GOT3 (cell line): ENCODE data around the gene NFIX.
"Not testable (repeated sequence)": the region's sequence is repeated elsewhere in the genome, so short reads cannot be mapped to it uniquely, and the experiment has no call there.

ENCODE experiments used
- DNase-seq: peaks from one replicate; lab custom pipeline; 2025; ENCODE audit warnings: mixed read lengths; lab: John Stamatoyannopoulos, UW

The NFIX gene

DNA sequence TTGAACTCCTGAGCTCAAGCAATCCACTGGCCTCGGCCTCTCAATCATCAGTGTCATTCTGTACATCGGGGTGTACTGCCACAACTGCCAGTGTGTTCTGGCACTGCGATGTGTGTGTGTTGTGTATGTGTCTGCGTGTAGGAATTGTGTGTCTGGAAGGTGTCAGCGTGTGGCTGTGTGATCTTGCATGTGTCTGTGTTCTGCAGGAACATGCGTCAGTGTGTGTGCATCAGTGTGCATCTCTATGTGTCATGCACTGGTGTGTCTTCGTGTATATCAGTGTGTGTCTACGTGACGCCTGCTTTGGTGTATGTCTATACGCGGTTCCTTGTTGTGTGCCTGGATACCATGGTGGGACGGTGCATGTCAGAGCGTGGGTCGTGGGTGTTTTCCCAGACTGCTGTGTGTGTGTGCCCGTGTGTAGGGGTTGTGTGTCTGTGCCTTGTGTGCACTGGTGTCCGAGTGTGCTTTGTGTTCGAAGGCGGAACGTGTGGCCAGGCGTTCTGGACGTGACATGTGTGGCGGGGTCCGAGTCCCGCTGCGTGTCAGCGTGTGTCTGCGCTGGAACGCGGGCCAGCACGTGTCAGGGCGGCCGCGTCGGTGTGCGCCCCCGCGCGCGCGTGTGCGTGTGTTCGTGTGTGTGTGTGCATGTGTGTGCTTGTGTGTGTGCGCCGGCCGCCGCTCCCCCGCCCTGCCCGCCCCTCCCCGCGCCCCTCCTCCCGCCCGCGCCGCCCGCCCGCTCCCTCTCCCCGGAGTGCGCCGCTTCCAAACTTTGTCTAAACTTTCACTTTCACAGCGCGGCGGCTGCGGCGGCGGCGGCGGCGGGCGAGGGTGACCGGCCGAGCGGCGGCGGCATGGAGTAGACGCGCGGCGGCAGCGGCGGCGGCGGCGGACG is at the start of gene NFIX:
NFIX (plus strand) TSS at position 775 of the 895 bp plus-strand sequence. CDS start 363 bp downstream, outside the sequence.
- peak; percentile 35 for DNase-seq

DNA sequence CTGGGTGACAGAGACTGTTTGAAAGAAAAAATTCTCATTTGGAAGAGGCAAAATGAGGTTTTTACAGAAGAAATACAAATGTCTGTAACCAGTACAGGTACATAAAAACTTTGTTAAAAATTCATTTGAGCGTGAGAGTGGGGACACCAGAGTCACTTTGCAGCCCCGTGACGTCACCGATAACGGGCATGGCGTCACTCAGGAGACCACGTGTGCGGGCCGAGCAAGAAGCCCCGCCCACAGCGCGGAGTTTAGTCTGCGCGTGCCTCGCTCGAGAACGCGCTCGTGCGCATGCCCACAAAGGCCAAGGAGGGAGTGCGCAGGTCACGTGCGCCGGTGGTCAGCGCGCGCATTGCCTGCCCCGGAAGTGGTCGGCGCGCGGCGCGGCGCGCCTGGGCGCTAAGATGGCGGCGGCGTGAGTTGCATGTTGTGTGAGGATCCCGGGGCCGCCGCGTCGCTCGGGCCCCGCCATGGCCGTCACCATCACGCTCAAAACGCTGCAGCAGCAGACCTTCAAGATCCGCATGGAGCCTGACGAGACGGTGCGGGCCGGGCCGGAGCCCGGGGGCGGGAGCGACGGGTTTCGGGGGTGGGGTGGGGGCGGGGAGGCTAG is 49.7 kb upstream of the NFIX start, which contains the start of gene RAD23A:
RAD23A (plus strand) TSS at position 384 of the 613 bp plus-strand sequence; CDS start at position 471, 87 bp downstream.
- peak; percentile 91 for DNase-seq

DNA sequence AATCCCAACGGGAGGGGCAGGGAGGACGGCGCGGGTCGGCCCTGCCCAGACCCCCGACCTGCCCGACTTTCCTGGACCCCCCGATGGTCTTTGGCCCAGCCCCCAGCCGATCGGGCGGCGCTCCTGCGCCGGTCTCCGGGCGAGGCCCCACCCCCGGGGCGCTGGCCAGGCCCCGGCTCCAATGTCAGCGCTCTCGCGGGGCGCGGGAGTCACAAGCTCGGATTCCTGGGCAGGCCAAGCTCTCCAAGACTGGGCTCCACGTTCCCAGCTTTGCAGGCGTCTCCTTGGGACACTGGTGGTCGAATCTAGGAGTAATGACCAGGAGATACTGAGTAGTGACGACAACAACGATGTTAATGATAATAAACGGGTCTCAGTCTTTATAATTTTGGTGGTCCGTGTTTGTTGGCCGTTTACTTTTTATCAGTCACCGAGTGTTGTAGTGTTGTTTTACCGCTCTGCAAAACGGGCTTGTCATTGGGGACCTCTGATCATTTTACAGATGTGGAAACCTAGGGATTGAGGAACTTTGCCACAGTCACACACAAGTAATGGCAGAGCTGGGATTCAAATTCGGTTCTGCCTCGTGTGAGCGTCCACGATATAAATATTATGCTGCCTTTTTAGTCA is 49.1 kb upstream of the NFIX start:
- DNase-seq = peak; percentile 44

DNA sequence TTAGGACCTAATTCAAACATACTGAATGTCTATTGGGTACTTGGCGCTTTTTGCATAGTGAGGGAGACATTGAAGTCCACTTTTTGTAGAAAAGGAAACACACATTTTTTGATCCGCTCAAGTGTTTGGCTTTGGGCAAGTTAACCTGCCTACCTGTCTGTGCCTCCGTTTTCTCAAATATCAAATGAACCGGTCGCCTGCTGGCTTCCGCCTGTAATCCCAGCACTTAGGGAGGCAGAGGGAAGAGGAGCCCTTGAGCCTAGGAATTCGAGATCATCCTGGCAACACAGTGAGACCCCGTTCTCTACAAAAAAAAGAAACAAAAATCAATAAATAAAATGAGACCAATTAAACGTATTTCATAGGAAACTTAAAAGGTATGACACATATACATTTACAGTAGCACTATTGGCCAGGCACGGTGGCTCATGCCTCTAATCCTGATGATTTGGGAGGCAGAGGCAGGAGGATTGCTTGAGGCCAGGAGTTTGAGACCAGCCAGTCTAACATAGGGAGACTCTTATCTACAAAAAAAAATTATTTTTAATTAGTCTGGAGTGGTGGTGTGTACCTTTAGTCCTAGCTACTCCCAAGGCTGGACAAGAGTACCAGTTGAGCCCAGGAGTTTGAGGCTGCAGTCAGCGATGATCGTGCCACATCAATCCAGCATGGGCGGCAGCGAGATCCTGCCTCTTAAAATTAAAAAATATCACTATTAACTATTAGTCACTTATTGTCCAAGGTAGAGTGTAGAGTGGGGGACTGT is 48.4 kb upstream of the NFIX start:
- DNase-seq = no peak

DNA sequence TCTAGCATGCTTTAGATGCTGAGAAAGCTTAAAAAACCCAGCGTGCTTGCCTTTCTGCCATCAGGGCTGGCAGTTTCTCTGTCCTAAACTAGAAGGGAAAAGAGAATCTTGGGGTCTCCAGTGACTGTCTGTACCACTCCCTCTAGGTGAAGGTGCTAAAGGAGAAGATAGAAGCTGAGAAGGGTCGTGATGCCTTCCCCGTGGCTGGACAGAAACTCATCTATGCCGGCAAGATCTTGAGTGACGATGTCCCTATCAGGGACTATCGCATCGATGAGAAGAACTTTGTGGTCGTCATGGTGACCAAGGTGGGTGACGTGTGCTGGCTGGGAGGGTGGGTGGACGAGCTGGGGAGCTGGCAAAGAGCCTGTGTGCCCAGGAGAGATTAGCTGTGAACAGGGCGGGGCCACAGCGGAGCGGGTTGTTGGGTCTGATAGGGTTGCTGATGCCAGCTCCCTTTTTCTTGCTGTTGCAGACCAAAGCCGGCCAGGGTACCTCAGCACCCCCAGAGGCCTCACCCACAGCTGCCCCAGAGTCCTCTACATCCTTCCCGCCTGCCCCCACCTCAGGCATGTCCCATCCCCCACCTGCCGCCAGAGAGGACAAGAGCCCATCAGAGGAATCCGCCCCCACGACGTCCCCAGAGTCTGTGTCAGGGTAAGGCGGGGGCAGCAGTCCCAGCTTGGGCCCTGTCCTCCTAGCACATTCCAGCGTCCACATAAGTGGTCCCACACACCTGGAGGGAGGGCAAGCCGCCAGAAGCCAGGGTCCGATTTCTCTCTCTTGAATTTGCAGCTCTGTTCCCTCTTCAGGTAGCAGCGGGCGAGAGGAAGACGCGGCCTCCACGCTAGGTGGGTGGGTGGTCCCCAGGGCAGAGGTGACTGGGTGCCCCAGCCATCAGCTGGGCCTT is 47.3 kb upstream of the NFIX start:
- no peak for DNase-seq

DNA sequence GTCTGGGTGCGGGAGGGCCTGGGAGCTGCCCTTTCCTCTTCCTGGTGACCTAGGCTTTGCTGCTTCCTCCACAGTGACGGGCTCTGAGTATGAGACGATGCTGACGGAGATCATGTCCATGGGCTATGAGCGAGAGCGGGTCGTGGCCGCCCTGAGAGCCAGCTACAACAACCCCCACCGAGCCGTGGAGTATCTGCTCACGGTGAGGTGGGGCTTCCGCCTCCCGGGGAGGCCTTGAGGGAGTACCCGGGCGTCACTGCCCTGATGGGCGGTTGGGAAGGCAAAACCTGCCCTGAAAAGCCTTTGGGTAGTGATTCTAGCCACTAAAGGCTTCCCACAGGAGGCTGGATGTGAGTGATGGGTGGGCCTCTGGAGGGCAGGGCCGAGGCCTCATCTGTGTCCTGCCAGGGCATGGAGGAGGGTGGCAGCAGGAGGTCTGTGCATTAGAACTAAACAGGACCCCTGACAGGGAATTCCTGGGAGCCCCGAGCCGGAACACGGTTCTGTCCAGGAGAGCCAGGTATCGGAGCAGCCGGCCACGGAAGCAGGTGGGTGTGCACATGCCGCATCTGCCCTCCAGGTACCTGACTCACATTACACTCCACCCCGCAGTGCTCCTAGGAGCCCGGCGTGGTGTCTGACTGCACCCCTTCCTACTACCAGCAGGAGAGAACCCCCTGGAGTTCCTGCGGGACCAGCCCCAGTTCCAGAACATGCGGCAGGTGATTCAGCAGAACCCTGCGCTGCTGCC is 46.5 kb upstream of the NFIX start:
- no peak for DNase-seq

DNA sequence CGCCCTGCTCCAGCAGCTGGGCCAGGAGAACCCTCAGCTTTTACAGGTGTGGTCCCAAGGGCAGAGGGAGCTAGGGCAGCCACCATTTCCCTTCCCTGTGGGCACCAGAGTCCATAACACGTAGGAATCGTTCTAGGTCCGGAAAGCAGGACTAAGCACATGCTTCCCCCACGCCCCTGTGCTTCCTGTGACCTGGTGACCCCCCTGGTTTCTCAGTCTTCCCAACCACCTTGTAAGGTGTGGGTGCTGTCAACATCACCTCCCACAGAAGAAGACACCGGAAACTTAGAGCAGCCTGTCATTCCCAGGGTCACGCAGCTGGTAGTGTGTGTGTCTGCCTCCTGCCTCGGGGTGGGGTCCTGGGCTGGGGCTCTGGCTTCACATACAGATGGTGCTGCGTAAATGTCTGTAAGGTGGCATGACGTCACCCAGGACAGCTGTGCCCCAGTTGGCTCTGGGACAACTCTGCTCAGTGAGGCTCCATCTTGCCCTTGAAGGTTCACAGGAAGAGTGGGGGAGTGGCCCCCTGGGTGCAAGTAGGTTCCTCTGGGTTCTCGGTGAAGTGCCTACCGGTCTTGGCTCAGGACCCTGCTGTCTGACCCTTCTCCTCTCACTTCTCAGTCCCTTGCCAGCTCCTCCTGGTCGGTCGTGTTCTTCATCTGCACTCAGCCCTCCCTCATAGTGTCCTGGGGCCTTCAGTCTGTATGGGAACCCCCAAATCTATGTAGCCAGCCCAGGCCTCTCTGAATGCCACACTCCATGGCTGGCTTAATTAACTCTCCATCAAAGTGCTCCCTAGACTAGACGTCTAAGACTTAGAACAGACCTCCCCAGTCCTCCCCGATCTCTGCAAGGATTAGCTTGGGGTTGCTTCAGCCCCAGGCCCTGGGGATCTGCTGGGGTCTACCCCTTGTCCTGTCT is 45.7 kb upstream of the NFIX start:
- no peak for DNase-seq

DNA sequence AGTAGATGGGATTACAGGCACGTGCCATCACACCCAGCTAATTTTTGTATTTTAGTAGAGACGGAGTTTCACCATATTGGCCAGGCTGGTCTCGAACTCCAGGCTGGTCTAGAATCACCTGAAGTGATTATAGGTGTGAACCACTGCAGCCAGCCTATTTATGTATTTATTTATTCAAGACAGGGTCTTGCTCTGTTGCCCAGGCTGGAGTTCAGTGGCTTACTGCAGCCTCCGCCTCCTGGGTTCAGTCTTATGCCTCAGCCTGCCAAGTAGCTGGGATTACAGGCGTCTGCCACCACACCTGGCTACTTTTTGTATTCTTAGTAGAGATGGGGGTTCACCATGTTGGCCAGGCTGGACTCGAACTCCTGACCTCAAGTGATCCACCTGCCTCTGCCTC is 43.2 kb upstream of the NFIX start:
- DNase-seq = not testable (repeated sequence)

DNA sequence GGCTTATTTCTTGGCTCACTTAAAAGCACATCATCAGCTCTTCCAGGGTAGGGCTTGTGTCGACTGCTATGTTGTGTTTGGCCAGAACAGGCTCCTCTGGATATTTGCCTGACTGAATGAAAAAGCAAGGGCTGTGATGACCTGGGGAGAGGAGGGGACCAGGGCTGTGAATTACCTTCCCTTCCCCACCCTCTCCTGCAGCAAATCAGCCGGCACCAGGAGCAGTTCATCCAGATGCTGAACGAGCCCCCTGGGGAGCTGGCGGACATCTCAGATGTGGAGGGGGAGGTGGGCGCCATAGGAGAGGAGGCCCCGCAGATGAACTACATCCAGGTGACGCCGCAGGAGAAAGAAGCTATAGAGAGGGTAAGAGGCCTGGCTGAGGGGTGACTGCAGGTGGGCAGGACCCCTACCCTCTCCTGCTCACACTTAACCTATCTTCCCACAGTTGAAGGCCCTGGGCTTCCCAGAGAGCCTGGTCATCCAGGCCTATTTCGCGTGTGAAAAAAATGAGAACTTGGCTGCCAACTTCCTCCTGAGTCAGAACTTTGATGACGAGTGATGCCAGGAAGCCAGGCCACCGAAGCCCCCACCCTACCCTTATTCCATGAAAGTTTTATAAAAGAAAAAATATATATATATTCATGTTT is 42.7 kb upstream of the NFIX start:
- peak; percentile 25 for DNase-seq

DNA sequence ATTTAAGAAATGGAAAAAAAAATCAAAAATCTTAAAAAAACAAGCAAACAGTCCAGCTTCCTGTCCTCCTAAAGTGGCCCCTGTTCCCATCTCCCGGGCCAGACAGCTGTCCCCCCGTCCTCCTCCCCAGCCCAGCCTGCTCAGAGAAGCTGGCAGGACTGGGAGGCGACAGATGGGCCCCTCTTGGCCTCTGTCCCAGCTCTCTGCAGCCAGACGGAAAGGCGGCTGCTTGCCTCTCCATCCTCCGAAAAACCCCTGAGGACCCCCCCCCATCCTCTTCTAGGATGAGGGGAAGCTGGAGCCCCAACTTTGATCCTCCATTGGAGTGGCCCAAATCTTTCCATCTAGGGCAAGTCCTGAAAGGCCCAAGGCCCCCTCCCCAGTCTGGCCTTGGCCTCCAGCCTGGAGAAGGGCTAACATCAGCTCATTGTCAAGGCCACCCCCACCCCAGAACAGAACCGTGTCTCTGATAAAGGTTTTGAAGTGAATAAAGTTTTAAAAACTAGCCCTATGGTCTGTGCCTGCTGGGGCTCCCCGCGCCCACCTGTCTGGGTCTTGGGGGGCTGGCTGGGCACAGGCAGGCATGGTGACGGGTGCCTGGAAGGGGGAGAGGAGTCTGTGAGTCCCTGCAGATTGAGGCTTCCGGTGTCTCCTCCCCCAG is 42.0 kb upstream of the NFIX start:
- no peak for DNase-seq

DNA sequence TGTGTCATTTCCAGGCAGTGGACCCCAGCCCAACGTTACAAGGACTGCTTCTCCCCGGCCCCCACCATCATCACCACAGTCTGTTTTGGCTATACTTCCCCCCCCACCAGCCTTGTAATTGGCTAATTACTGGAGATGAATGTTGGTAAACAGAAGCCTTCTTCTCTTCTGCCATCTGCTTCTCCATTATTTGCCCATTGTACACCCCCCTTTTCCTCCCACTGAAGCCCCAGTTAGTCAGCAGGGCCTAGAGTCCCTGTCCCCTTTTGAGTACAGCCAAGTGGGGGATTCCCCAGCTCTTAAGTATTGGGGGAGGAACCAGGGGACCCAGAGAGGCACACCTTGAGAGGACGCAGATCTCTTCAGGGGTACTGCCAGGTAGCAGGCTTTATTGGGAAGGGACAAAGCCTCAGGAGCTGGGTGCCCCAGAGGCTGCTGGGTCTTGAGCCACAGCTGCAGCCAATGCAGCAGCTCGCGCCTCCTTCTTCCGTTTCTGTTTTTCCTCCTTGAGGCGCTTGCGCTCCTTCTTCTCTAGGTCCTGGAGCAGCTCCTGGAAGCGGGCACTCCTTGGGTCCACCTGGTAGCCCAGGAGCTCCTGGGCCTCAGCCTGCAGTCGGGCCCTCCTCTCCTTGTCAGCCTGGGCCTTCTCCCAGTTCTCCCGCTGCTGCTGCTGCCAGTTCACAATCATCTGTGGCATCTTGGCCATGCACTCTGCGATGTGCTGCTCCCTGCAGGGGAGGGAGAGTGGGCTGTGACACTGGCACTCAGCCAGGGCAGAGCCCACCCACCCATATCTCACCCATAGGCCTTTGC is 41.3 kb upstream of the NFIX start:
- DNase-seq = no peak

DNA sequence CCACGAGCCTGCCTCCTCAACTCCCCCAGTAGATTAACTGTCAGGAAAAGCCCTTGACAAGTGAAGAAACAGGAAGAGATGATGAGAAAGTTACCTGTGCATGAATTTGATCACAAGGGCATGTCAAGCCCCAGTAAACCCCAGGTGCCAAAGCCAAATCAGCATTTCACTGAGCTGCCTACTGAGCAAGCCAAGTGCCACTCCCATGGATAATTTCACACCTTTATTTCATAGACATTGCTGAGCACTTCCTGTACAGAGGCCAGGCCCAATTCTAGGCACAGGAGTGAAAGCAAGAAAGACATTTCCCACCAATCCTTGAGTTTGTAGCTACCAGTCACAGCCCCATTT is 40.7 kb upstream of the NFIX start:
- no peak for DNase-seq

DNA sequence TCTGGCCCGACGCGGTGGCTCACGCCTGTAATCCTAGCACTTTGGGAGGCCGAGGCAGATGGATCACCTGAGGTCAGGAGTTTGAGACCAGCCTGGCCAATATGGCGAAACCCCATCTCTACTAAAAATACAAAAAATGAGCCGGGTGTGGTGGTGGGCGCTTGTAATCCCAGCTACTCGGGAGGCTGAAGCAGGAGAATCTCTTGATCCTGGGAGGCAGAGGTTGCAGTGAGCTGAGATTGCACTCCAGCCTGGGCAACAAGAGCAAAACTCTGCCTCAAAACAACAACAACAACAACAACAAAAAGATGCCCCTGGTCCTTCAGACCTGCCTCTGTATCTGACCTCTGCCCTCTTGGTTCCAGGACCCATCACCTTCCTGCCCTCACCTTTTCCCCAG is 39.7 kb upstream of the NFIX start:
- not testable (repeated sequence) for DNase-seq

DNA sequence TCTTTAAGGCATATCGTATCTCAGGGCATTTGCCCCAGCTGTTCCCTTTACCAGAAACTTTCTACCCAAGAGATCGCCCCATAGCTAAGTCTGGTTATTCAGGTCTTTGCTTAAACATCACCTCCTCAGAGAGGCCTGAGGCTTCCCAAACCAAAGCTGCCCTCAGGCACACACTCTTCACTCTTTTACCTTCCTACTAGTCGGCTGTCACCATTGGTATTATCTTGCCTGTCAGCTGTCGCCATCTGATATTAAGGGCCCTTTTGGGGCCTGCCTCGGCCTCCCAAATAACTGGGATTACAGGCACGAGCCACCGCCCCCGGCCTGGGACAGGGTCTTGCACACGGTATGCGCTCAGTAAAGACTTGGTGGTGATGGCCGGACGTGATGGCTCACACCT is 39.3 kb upstream of the NFIX start:
- DNase-seq = no peak

DNA sequence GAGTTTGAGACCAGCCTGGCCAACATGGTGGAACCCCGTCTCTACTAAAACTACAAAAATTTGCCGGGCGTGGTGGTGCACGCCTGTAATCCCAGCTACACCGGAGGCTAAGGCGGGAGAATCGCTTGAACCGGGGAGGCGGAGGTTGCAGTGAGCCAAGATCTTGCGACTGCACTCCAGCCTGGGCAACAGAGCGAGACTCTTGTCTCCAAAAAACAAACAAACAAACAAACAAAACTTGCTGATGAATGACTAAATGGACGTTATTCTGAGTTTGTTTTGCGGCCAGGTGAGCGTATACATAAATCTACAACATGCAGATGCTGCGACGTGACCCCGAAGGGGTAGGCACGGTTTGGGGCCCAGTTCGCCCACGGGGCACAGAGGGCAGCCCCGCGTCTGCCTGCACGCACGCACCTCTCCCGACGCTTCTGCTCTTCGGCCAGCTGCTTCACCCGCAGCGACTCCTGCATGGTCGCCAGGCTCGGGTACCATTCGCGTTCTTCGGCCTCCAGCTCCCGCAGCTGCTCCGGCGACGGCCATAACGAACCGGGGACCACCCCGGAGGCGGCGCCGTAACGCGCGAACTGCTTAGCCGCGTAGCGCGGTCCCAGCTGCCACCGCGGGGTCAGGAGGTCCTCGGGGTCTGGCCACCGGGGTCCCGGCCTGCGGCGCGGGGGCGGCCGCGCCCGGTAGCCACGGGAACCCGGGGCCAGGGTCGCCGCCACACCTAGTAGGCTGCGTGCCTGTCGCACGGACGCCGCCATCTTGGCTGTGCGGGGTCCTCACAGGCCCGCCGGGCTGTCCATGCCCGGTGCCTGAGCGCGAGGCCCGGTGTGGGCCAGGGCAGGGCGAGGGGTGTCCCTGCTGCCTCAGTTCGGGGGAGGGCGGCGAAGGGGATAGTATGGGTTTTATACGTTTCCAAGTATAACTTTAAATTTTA is 38.6 kb upstream of the NFIX start, which contains the start of gene GADD45GIP1:
GADD45GIP1 (minus strand) TSS at position 778 of the 943 bp plus-strand sequence; CDS start at position 767, 11 bp downstream.
- peak; percentile 42 for DNase-seq

DNA sequence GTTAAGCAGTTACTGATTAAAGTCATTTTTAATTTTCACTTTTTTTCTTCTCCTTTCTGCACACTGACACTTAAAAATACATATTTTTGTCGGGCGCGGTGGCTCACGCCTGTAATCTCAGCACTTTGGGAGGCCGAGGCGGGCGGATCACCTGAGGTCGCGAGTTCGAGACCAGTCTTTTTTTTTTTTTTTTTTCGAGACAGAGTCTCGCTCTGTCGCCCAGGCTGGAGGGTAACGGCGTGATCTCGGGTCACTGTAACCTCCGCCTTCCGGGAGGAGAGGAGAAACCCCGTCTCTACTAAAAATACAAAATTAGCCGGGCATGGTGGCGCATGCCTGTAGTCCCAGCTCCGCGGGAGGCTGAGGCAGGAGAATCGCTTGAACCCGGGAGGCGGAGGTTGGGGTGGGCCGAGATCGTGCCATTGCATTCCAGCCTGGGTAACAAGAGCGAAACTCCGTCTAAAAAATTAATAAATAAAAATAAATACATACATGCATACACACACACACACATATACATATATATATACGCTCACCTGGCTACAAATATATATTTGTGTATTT is 37.8 kb upstream of the NFIX start:
- not testable (repeated sequence) for DNase-seq
